Nephron (organoid): ENCODE measurements around the gene DCAF6.
A peak's percentile ranks its signal among the peaks of the same experiment; 100 is the strongest.

Experiments used
- H3K27ac Mint-ChIP-seq, 3 experiments: 2 replicates each; pipeline ENCODE4 v1.8.0; 2020; ENCODE audit warnings: mixed read lengths in 3 of 3, mild to moderate bottlenecking in 2 of 3, moderate library complexity in 1 of 3
- H3K27me3 Mint-ChIP-seq: 2 replicates; pipeline ENCODE4 v1.8.0; 2021; ENCODE audit warnings: low read depth, mild to moderate bottlenecking, moderate library complexity, mixed read lengths
- H3K36me3 Mint-ChIP-seq: 2 replicates; pipeline ENCODE4 v1.8.0; 2020; ENCODE audit warnings: low read depth, mixed read lengths
- H3K4me1 Mint-ChIP-seq: 2 replicates; pipeline ENCODE4 v1.8.0; 2020; ENCODE audit warnings: mixed read lengths
- H3K4me3 Mint-ChIP-seq, 3 experiments: 2 replicates each; pipeline ENCODE4 v1.8.0; 2020; ENCODE audit warnings: mild to moderate bottlenecking in 3 of 3, mixed read lengths in 3 of 3, moderate library complexity in 2 of 3
- H3K9me3 Mint-ChIP-seq: 2 replicates; pipeline ENCODE4 v1.8.0; 2020; ENCODE audit warnings: mixed read lengths
- CTCF ChIP-seq, 3 experiments: fragments of 200-600 bp; sonication (generic); IDR thresholded peaks; one replicate each; pipeline ENCODE4 v1.5.0; 2021; ENCODE audit warnings: antibody characterized with exemption in 3 of 3; ENCODE audit not compliant: unreplicated experiment in 3 of 3

DCAF6 gene

GRCh38 chr1:167933788-167934187 is 2.7 kb upstream of the DCAF6 start:
- H3K27ac Mint-ChIP-seq = peak overlapping the region; percentile 72 to 100 (median 86)
- peaks cover 3% of the 10 kb centered on the region for H3K36me3 Mint-ChIP-seq
- H3K9me3 Mint-ChIP-seq = no peaks in the 10 kb centered on the region
- no peaks in the 10 kb centered on the region for H3K27me3 Mint-ChIP-seq
- H3K4me1 Mint-ChIP-seq = peaks cover 30% of the 10 kb centered on the region
- peak overlapping the region; percentile 93 to 97 (median 96) for H3K4me3 Mint-ChIP-seq
- no peak for TF ChIP-seq CTCF (IDR thresholded peaks at IDR 0.05; ENCODE audit: unreplicated experiment in 3 of 3)

GRCh38 chr1:167934426-167935215 is 1.9 kb upstream of the DCAF6 start:
- H3K4me1 Mint-ChIP-seq = peaks cover 29% of the 10 kb centered on the region
- peak overlapping the region; percentile 92 to 100 (median 97) for H3K27ac Mint-ChIP-seq
- no peaks in the 10 kb centered on the region for H3K9me3 Mint-ChIP-seq
- H3K27me3 Mint-ChIP-seq = no peaks in the 10 kb centered on the region
- H3K4me3 Mint-ChIP-seq = peak overlapping the region; percentile 93 to 97 (median 96)
- H3K36me3 Mint-ChIP-seq = peaks cover 3% of the 10 kb centered on the region
- TF ChIP-seq CTCF (IDR thresholded peaks at IDR 0.05; ENCODE audit: unreplicated experiment in 3 of 3) = no peak

- TF ChIP-seq CTCF (IDR thresholded peaks at IDR 0.05; ENCODE audit: unreplicated experiment in 3 of 3) = no peak
- peak overlapping the region; percentile 97 to 100 (median 100) for H3K27ac Mint-ChIP-seq
Observed at GRCh38 chr1:167935216-167936067, 1.0 kb upstream of the DCAF6 start.

GRCh38 chr1:167936930-167937708 is 636 bp downstream of the DCAF6 start, which contains the start of gene MPC2:
Gene MPC2, minus strand, starts transcription at chr1:167937072. Its CDS starts 1,231 bp downstream, at chr1:167935841.
- peak within 1 kb of the TSS; percentile 93 to 97 (median 96) for H3K4me3 Mint-ChIP-seq
- H3K9me3 Mint-ChIP-seq = no peaks in the 10 kb centered on the region
- H3K36me3 Mint-ChIP-seq = peaks cover 10% of the 10 kb centered on the region
- peaks cover 25% of the 10 kb centered on the region for H3K4me1 Mint-ChIP-seq
- no peaks in the 10 kb centered on the region for H3K27me3 Mint-ChIP-seq
- H3K27ac Mint-ChIP-seq = peak within 1 kb of the TSS; percentile 97 to 100 (median 100)
- TF ChIP-seq CTCF (IDR thresholded peaks at IDR 0.05; ENCODE audit: unreplicated experiment in 3 of 3) = no peak

More at GRCh38 chr1:167935216-167936067, 1.0 kb upstream of the DCAF6 start:
- H3K36me3 Mint-ChIP-seq = peaks cover 3% of the 10 kb centered on the region
- H3K9me3 Mint-ChIP-seq = no peaks in the 10 kb centered on the region
- no peaks in the 10 kb centered on the region for H3K27me3 Mint-ChIP-seq
- peaks cover 25% of the 10 kb centered on the region for H3K4me1 Mint-ChIP-seq
- H3K4me3 Mint-ChIP-seq = peak overlapping the region; percentile 93 to 97 (median 96)

- no peaks in the 10 kb centered on the region for H3K9me3 Mint-ChIP-seq
- no peak for TF ChIP-seq CTCF (IDR thresholded peaks at IDR 0.05; ENCODE audit: unreplicated experiment in 3 of 3)
- H3K4me3 Mint-ChIP-seq = peak overlapping the region; percentile 93 to 97 (median 96)
- peak overlapping the region; percentile 97 to 100 (median 98) for H3K27ac Mint-ChIP-seq
- H3K36me3 Mint-ChIP-seq = peaks cover 10% of the 10 kb centered on the region
- H3K4me1 Mint-ChIP-seq = peaks cover 25% of the 10 kb centered on the region
- H3K27me3 Mint-ChIP-seq = no peaks in the 10 kb centered on the region
Observed at GRCh38 chr1:167937709-167938010, 1.2 kb downstream of the DCAF6 start.
